OCI-LY1 (cell line): Measurements from ENCODE around the gene NOXRED1.

Experiments used
- EZH2 ChIP-seq: fragments of 200-600 bp; sonication (generic), shearing (Covaris generic); IDR thresholded peaks from 2 replicates; pipeline ENCODE4 v1.8.0; 2017; ENCODE audit warnings: borderline replicate concordance, mixed run types, mild to moderate bottlenecking, antibody characterized with exemption, low read length, moderate library complexity, mixed read lengths
- TF ChIP-seq, protein P1 (sequence below): fragments of 200-600 bp; sonication (generic), shearing (Covaris generic); IDR thresholded peaks from 2 replicates; pipeline ENCODE4 v1.5.1; 2017; ENCODE audit warnings: mild to moderate bottlenecking, antibody characterized with exemption, low read length, moderate library complexity, mixed read lengths

DNA sequence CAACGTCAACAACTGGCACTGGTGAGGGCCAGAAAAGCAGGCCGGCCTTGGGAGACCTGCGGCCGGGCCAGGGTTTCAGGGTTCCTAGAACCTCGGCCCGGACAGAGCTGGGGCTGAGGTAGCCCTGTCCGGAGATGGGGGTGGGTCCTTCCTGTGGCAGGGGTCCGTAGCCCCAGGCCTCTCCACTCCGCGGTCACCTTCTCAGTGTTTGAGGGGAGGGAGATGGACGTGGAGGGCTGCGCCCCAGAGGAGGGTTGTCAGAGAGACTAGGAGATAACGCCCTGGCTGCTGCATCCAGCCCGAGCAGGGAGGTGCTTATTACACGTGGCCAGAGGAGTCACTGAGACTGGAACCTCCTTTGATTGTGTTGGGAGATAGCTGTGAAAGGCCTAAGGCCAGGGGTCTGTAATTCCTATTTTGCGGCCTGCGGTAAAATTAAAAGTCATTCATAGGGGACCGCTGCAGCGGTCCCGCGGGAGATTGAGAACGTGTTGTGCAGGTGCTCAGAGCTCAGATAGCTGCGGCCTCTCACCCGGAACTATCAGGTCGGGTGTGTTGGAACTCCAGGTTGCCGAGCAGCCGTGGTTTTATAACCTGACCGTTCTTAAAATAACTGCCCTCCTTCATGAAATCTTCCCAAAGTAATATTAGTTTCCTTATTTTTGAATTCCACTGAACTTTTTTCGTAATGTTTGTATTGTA is 35.1 kb upstream of the NOXRED1 start:
- TF ChIP-seq, protein P1, sequence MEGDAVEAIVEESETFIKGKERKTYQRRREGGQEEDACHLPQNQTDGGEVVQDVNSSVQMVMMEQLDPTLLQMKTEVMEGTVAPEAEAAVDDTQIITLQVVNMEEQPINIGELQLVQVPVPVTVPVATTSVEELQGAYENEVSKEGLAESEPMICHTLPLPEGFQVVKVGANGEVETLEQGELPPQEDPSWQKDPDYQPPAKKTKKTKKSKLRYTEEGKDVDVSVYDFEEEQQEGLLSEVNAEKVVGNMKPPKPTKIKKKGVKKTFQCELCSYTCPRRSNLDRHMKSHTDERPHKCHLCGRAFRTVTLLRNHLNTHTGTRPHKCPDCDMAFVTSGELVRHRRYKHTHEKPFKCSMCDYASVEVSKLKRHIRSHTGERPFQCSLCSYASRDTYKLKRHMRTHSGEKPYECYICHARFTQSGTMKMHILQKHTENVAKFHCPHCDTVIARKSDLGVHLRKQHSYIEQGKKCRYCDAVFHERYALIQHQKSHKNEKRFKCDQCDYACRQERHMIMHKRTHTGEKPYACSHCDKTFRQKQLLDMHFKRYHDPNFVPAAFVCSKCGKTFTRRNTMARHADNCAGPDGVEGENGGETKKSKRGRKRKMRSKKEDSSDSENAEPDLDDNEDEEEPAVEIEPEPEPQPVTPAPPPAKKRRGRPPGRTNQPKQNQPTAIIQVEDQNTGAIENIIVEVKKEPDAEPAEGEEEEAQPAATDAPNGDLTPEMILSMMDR = no peak
- TF ChIP-seq EZH2 = no peak
